SK-N-SH (cell line): ENCODE data around the gene IL4. TPM values are rescaled to one million over a fixed set of nuclear protein-coding genes. Genes with fewer than 3 reads are reported as not detected.

Experiments
- CTCF ChIA-PET: fragments of 300-600, 350-600 bp; formaldehyde crosslinking; extraction: SDS; loops from one replicate; lab custom pipeline; 2021; lab: Yijun Ruan, JAX
- POLR2A ChIA-PET: fragments of 350-600 bp; sonication (Branson Sonifier 250); formaldehyde crosslinking; extraction: SDS; loops from one replicate; lab custom pipeline; 2020; ENCODE audit warnings: antibody characterized with exemption, inconsistent platforms; lab: Yijun Ruan, JAX
- DNase-seq: peaks from one replicate; pipeline ENCODE4 v3.0.0; 2012
- H2AFZ ChIP-seq: fragments of 200-600 bp; sonication (generic); 2 replicates; pipeline ENCODE4 v1.8.1; 2016; ENCODE audit warnings: antibody characterized with exemption, mild to moderate bottlenecking, low read depth
- H3F3A ChIP-seq: fragments of 200-600 bp; sonication (generic); replicated peaks from 2 replicates; pipeline ENCODE3; 2016; ENCODE audit warnings: antibody characterized with exemption, mild to moderate bottlenecking; ENCODE audit not compliant: insufficient read depth
- H3K27ac ChIP-seq, 2 experiments: fragments of 200-500 bp in 1 of 2; fragments of 200-600 bp in 1 of 2; sonication (Bioruptor generic) in 1 of 2; sonication (generic), shearing (Covaris generic) in 1 of 2; 2 replicates each; pipeline versions ENCODE4 v1.5.1 to v1.6.1; 2014 to 2016; ENCODE audit warnings: low read depth in 2 of 2, inconsistent platforms in 1 of 2, low read length in 1 of 2, mild to moderate bottlenecking in 1 of 2, mixed read lengths in 1 of 2
- H3K27me3 ChIP-seq: fragments of 200-600 bp; sonication (generic), shearing (Covaris generic); 2 replicates; pipeline ENCODE4 v1.6.1; 2016; ENCODE audit warnings: mixed run types; ENCODE audit not compliant: insufficient read depth
- H3K36me3 ChIP-seq, 2 experiments: fragments of 200-500 bp in 1 of 2; fragments of 200-600 bp in 1 of 2; sonication (Bioruptor generic) in 1 of 2; sonication (generic) in 1 of 2; replicated peaks in 1 of 2; 2 replicates each; pipeline versions ENCODE3 to v1.5.1; 2014 to 2016; ENCODE audit warnings: low read length in 1 of 2, mild to moderate bottlenecking in 1 of 2; ENCODE audit not compliant: insufficient read depth in 2 of 2, control insufficient read depth in 1 of 2
- H3K4me1 ChIP-seq, 2 experiments: fragments of 200-500 bp in 1 of 2; fragments of 200-600 bp in 1 of 2; sonication (Bioruptor generic) in 1 of 2; sonication (generic), shearing (Covaris generic) in 1 of 2; 2 replicates each; pipeline versions ENCODE4 v1.5.1 to v1.6.1; 2014 to 2016; ENCODE audit warnings: low read depth in 1 of 2, low read length in 1 of 2, mixed run types in 1 of 2; ENCODE audit not compliant: insufficient read depth in 2 of 2, control insufficient read depth in 1 of 2
- H3K4me2 ChIP-seq: fragments of 200-600 bp; sonication (generic), shearing (Covaris generic); 2 replicates; pipeline ENCODE4 v1.6.1; 2017; ENCODE audit warnings: mixed run types
- H3K4me3 ChIP-seq, 2 experiments: fragments of 200-500 bp in 1 of 2; fragments of 200-600 bp in 1 of 2; sonication (Bioruptor generic) in 1 of 2; sonication (generic), shearing (Covaris generic) in 1 of 2; 2 replicates each; pipeline versions ENCODE4 v1.5.1 to v1.8.1; 2014 to 2016; ENCODE audit warnings: low read depth in 2 of 2, inconsistent platforms in 1 of 2, low read length in 1 of 2, mild to moderate bottlenecking in 1 of 2, mixed read lengths in 1 of 2, moderate library complexity in 1 of 2
- H3K79me2 ChIP-seq: fragments of 200-600 bp; sonication (generic); 2 replicates; pipeline ENCODE4 v1.8.1; 2017; ENCODE audit warnings: mild to moderate bottlenecking; ENCODE audit not compliant: insufficient read depth
- H3K9ac ChIP-seq: fragments of 200-600 bp; sonication (generic); 2 replicates; pipeline ENCODE4 v1.6.1; 2017; ENCODE audit warnings: mixed run types
- H3K9me2 ChIP-seq: fragments of 200-600 bp; sonication (generic); 2 replicates; pipeline ENCODE4 v1.6.1; 2017; ENCODE audit warnings: mixed run types
- H3K9me3 ChIP-seq: fragments of 200-600 bp; sonication (generic); 2 replicates; pipeline ENCODE4 v1.6.1; 2017; ENCODE audit warnings: mixed run types, mild to moderate bottlenecking, moderate library complexity
- H4K20me1 ChIP-seq: fragments of 200-600 bp; sonication (generic); 2 replicates; pipeline ENCODE4 v1.6.1; 2017; ENCODE audit warnings: mild to moderate bottlenecking, mixed run types; ENCODE audit not compliant: insufficient read depth
- ELF1 ChIP-seq: IDR thresholded peaks from 2 replicates; pipeline ENCODE4 v1.4.0; 2012
- EZH2phosphoT487 ChIP-seq: fragments of 200-600 bp; sonication (generic); IDR thresholded peaks from 2 replicates; pipeline ENCODE4 v1.6.1; 2017; ENCODE audit warnings: low read depth, mixed run types, mild to moderate bottlenecking, antibody characterized with exemption, moderate library complexity, borderline replicate concordance
- FOSL2 ChIP-seq: IDR thresholded peaks from 2 replicates; pipeline ENCODE4 v1.4.0; 2012; ENCODE audit warnings: low read depth, mild to moderate bottlenecking, moderate library complexity, borderline replicate concordance
- MEF2A ChIP-seq: IDR thresholded peaks from 2 replicates; pipeline ENCODE4 v1.4.0; 2012; ENCODE audit warnings: low read depth, borderline replicate concordance
- NRF1 ChIP-seq: IDR thresholded peaks from 2 replicates; pipeline ENCODE4 v1.6.1; 2012; ENCODE audit warnings: low read depth, mild to moderate bottlenecking, low read length
- POLR2AphosphoS5 ChIP-seq: IDR thresholded peaks from 2 replicates; pipeline ENCODE4 v1.6.1; 2012; ENCODE audit warnings: low read depth, low read length
- RAD21 ChIP-seq: IDR thresholded peaks from 2 replicates; pipeline ENCODE4 v1.6.1; 2012; ENCODE audit warnings: mild to moderate bottlenecking, low read length
- RCOR1 ChIP-seq: fragments of 150-350 bp; IDR thresholded peaks from 2 replicates; pipeline ENCODE4 v1.6.1; 2017; ENCODE audit warnings: antibody characterized with exemption, low read length
- RXRA ChIP-seq: IDR thresholded peaks from 2 replicates; pipeline ENCODE4 v1.4.0; 2012; ENCODE audit warnings: low read depth, mild to moderate bottlenecking, borderline replicate concordance
- TAF1 ChIP-seq: IDR thresholded peaks from 2 replicates; pipeline ENCODE4 v1.6.1; 2012; ENCODE audit warnings: low read depth, mild to moderate bottlenecking, low read length, moderate library complexity, borderline replicate concordance
- TCF12 ChIP-seq: IDR thresholded peaks from 2 replicates; pipeline ENCODE4 v1.4.0; 2012
- YY1 ChIP-seq: IDR thresholded peaks from 2 replicates; pipeline ENCODE4 v1.4.0; 2012; ENCODE audit warnings: low read depth, mild to moderate bottlenecking
- WGBS: methylation state at CpG from one replicate; pipeline ENCODE4 v1.1.6; 2017; ENCODE audit warnings: low lambda C conversion rate; 5-methylcytosine and 5-hydroxymethylcytosine counted together
- polyA plus RNA-seq, 3 experiments: library from polyadenylated mRNA; depleted of rRNA; stranded (reverse); fragments of >200 nt; gene quantifications; 2 replicates each; pipeline ENCODE4 v1.2.3, GENCODE V29; 2012
- TF ChIP-seq, protein P1 (sequence below): fragments of 150-350 bp; IDR thresholded peaks from 2 replicates; pipeline ENCODE4 v1.6.1; 2016; ENCODE audit warnings: mild to moderate bottlenecking, low read depth, low read length
- TF ChIP-seq, protein P2 (sequence below): fragments of 150-350 bp; IDR thresholded peaks from 2 replicates; pipeline ENCODE4 v1.6.1; 2017; ENCODE audit warnings: antibody characterized with exemption, low read length, low read depth, borderline replicate concordance
- TF ChIP-seq, protein P3 (sequence below): fragments of 200-600 bp; sonication (generic); IDR thresholded peaks from 2 replicates; pipeline ENCODE4 v1.6.1; 2017; ENCODE audit warnings: antibody characterized with exemption, mild to moderate bottlenecking, moderate library complexity
- TF ChIP-seq, protein P4 (sequence below): IDR thresholded peaks from 2 replicates; pipeline ENCODE4 v1.4.0; 2012; ENCODE audit warnings: low read depth, borderline replicate concordance

The IL4 gene
- polyA plus RNA-seq, 1 of the 3 experiments (the other 2 are of a cell fraction) = not detected

DNA sequence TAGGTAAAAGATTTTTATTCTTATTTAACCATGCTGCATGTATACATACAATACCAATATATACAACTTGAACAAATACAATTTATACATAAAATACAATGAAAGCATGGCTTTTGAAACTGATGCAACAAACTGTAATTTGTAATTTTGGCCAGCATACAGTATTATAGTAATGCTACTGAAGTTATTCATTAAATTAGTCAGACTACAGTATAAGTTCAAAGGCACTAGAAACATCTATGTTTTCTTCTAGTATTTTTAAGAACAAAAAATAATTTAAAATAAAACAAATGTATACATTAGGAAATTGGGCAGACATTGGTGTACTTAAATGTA lies 18.8 kb downstream of the IL4 start:
- H3K79me2 ChIP-seq = no peaks in the 10 kb centered on the region
- no peak for DNase-seq
- no peaks in the 10 kb centered on the region for H3K9me3 ChIP-seq
- H3F3A ChIP-seq = no peaks in the 10 kb centered on the region
- H3K4me2 ChIP-seq = no peak overlapping the region
- ChIA-PET CTCF (no interaction called here), POLR2A (no interaction called here)
- H3K4me3 ChIP-seq = no peak overlapping the region
- H3K4me1 ChIP-seq = no peaks in the 10 kb centered on the region
- no peaks in the 10 kb centered on the region for H4K20me1 ChIP-seq
- H3K27ac ChIP-seq = no peak overlapping the region
- no peaks in the 10 kb centered on the region for H3K9me2 ChIP-seq
- no peak for TF ChIP-seq YY1
- TF ChIP-seq RAD21 = no peak
- TF ChIP-seq TAF1 = no peak
- TF ChIP-seq, protein P1, sequence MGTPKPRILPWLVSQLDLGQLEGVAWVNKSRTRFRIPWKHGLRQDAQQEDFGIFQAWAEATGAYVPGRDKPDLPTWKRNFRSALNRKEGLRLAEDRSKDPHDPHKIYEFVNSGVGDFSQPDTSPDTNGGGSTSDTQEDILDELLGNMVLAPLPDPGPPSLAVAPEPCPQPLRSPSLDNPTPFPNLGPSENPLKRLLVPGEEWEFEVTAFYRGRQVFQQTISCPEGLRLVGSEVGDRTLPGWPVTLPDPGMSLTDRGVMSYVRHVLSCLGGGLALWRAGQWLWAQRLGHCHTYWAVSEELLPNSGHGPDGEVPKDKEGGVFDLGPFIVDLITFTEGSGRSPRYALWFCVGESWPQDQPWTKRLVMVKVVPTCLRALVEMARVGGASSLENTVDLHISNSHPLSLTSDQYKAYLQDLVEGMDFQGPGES = no peak
- no peak for TF ChIP-seq MEF2A
- TF ChIP-seq ELF1 = no peak
- no peak for TF ChIP-seq RXRA
- TF ChIP-seq EZH2phosphoT487 = no peak
- H3K27me3 ChIP-seq = no peaks in the 10 kb centered on the region
- peaks cover 13 to 16% of the 10 kb centered on the region in 2 experiments for H3K36me3 ChIP-seq
- H3K9ac ChIP-seq = no peak overlapping the region
- H2AFZ ChIP-seq = no peak overlapping the region

DNA sequence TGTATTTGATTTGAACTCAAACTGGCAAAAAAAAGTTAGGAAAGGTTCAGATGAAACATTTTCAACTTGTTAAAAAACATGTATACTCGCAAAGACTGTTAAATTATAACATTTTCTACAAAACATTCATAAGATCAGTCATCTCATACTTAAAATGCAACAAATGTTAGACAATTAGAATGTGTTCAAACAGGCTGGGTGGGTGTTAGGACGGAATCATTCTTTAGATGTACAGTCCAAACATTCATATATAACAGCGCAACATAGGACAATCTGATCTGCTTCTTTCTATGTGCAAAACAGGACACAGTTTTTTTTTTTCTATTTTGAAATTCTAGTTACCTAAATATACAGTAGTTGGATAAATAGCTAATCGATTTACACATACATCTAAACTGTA lies 22.2 kb downstream of the IL4 start:
- POLR2A ChIA-PET = no interaction called here
- Histone ChIP-seq H3K79me2 (no peaks in the 10 kb centered on the region), H3K4me3 (no peak overlapping the region), H3F3A (no peaks in the 10 kb centered on the region), H3K9me2 (no peaks in the 10 kb centered on the region), H2AFZ (no peak overlapping the region), H3K27me3 (no peaks in the 10 kb centered on the region), H3K4me2 (no peak overlapping the region), H3K9ac (no peak overlapping the region), H3K36me3 (peaks cover 33 to 42% of the 10 kb centered on the region in 2 experiments), H3K4me1 (no peaks in the 10 kb centered on the region), H3K9me3 (no peaks in the 10 kb centered on the region), H4K20me1 (no peaks in the 10 kb centered on the region), H3K27ac (no peak overlapping the region)
- no peak for DNase-seq
- 88% methylated on average over 4 of the region's 4 CpGs for whole genome bisulfite sequencing
- TF ChIP-seq, protein P2, sequence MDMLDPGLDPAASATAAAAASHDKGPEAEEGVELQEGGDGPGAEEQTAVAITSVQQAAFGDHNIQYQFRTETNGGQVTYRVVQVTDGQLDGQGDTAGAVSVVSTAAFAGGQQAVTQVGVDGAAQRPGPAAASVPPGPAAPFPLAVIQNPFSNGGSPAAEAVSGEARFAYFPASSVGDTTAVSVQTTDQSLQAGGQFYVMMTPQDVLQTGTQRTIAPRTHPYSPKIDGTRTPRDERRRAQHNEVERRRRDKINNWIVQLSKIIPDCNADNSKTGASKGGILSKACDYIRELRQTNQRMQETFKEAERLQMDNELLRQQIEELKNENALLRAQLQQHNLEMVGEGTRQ = no peak
- TF ChIP-seq NRF1 (no peak), TCF12 (no peak), RXRA (no peak), FOSL2 (no peak), YY1 (no peak), ELF1 (no peak), RCOR1 (no peak), POLR2AphosphoS5 (no peak)
- TF ChIP-seq, protein P3, sequence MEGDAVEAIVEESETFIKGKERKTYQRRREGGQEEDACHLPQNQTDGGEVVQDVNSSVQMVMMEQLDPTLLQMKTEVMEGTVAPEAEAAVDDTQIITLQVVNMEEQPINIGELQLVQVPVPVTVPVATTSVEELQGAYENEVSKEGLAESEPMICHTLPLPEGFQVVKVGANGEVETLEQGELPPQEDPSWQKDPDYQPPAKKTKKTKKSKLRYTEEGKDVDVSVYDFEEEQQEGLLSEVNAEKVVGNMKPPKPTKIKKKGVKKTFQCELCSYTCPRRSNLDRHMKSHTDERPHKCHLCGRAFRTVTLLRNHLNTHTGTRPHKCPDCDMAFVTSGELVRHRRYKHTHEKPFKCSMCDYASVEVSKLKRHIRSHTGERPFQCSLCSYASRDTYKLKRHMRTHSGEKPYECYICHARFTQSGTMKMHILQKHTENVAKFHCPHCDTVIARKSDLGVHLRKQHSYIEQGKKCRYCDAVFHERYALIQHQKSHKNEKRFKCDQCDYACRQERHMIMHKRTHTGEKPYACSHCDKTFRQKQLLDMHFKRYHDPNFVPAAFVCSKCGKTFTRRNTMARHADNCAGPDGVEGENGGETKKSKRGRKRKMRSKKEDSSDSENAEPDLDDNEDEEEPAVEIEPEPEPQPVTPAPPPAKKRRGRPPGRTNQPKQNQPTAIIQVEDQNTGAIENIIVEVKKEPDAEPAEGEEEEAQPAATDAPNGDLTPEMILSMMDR = no peak
- TF ChIP-seq, protein P4, sequence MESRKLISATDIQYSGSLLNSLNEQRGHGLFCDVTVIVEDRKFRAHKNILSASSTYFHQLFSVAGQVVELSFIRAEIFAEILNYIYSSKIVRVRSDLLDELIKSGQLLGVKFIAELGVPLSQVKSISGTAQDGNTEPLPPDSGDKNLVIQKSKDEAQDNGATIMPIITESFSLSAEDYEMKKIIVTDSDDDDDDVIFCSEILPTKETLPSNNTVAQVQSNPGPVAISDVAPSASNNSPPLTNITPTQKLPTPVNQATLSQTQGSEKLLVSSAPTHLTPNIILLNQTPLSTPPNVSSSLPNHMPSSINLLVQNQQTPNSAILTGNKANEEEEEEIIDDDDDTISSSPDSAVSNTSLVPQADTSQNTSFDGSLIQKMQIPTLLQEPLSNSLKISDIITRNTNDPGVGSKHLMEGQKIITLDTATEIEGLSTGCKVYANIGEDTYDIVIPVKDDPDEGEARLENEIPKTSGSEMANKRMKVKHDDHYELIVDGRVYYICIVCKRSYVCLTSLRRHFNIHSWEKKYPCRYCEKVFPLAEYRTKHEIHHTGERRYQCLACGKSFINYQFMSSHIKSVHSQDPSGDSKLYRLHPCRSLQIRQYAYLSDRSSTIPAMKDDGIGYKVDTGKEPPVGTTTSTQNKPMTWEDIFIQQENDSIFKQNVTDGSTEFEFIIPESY = no peak
- TF ChIP-seq, protein P1 = no peak
- CTCF ChIA-PET = interaction anchor here (2.7 kb wide), 1 partner anchor 20 kb away, joined by 7 read pairs; no protein-coding TSS in a partner anchor
